ENCODE data around the gene KLHL21. TPM values are rescaled to one million over a fixed set of nuclear protein-coding genes. Genes with fewer than 3 reads are reported as not detected.
"Not testable (repeated sequence)": the region's sequence is repeated elsewhere in the genome, so short reads cannot be mapped to it uniquely, and the experiment has no call there.

The KLHL21 gene
- total RNA-seq, 1 donor from 2014 or later: 31.4 TPM

DNA sequence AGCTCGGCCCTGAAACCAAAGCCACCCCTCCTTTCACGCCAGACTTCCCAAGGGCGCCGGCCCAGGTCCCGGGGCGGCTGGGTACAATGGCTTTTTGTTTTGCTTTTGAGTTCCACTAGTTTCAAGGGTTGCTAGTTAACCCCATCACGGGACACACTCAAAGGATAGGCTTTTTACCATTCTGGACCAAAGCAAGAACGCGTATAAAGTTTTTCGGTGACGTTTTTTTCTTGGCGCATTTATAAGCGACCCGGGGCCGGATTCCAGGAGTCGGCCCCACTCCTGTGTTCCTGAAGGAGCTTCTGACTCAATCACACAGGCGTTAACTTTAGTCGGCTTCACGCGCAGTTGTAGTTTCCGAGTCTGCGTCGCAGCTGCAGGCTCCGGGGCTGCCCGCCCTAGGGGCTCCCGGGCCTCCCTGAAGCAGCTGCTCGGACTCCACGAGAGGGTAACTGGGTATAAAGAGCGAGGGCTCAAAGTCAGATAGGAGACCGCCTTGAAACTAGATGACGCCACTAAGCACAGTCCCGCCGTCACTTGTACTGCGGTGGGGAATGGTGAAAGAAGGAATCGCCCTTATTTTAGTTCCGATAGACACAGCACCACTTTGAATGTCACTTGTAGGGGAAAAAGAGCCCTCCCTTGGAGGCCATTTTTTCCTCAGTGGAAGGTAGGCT is 707 bp upstream of the KLHL21 start:
- intact Hi-C loops (cut with DNase I): no loop called here
- ATAC-seq (peak; percentile 59), DNase-seq (ENCODE audit: low spot score) (peak; percentile 81)

DNA sequence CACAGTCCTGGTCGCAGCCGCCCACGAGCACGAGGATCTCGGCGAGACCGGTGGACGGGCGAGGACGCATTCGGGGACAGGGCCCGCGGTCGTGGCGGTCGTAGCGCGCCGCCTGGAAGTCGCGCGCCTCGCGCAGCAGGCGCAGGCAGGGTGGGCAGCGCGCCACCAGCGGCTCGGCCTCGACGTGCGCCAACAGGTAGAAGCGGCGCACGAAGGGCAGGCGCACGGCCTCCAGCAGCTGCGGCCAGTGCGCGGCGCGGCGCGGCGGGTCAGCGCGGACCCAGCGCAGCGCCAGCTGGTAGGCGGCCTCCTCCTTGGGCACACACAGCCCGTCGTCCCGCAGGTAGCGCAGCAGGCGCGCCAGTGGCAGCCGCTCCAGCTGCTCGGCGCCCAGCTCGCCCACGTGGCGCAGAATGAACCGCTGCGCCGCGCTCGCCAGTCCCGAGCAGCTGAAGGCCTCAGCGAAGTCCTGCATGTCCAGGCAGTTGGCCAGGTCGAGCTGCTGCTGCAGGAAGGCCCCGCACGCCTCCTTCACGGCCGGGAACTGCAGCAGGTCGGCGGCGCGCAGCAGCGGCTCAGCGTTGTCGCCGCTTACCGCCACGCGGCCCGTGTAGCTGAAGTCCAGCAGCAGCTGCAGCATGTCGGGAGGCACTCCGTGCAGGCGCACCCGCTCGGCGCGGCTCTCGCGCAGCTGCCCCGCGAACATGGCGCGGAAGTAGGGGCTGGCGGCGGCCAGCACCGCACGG is 573 bp downstream of the KLHL21 start:
- peak; percentile 67 for DNase-seq (ENCODE audit: low spot score)
- intact Hi-C loops (cut with DNase I): no loop called here
- ATAC-seq: no peak

DNA sequence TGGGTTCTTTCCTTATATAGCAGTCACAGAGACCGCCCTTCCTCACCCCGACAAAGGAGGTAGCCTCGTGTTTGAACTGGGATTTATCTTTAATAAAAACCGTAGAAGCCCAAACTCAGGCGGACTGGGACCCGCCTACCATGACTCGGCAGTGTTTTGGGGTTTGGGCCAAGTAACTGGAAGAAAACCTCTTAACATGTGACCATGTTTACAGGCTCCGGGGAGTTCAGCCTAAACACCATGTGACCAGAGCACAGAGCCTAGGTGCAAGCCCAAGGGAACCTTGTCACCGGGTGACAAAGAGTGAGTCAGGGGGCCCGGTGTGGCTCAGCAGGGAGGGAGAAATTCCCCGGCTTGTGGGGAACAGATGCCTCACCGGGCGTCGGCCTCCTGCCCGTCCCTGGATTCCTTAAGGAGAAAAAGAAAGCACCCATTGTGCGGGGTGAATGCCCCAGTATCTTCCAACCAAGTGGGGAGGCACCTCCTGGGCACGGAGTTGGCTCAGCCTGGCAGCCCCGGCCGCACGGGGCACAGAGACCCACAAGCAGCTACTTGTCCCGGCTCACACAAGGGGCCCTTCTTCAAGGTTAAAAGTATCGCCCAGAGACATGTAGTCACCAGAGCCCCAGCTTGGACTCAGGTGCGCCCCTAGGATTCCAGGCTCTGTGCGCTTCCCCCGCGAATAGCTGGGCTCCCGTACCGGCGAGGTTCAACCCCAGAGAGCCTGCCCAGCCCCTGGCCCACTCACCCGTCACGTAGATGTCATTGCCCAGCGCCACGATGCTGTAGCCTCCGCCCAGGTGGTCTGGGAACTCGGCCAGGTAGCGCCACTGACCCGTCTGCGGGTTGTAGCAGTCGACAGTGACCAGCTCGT is 1.4 kb downstream of the KLHL21 start:
- ATAC-seq (peak; percentile 73), DNase-seq (ENCODE audit: low spot score) (peak; percentile 85)
- intact Hi-C loops (cut with DNase I): no loop called here

DNA sequence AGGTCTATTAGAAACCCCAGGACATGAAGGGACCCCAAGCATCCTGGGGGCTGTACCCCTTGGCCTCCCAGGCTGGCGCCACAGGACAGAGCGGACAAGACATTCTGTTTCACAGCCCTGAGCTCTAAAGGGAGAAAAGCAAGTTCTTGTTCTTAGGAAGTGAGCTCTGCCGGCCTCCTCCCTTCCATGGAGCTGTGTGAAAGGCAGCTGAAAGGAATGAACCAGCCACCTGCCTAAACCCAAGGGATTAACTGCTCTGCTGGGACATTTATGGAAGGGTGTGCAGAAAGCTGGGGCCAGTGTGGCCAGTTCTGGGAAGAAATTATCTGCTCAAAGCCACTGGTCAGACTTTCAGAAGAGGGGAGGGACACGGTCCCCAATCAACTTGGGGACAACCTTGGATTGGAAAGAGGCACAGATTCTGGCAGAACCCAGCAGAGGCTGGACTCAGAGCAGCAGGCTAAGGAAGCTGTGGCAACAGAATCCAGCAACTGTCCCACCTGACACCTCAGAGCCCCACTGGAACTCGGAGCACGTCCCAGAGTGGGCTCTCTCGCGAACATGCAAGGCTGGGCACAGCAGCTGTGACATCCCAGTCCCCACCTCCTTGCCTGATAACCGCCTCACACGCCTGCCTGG is 2.1 kb downstream of the KLHL21 start:
- DNase-seq (ENCODE audit: low spot score) (no peak), ATAC-seq (no peak)
- intact Hi-C loops (cut with DNase I): no loop called here

DNA sequence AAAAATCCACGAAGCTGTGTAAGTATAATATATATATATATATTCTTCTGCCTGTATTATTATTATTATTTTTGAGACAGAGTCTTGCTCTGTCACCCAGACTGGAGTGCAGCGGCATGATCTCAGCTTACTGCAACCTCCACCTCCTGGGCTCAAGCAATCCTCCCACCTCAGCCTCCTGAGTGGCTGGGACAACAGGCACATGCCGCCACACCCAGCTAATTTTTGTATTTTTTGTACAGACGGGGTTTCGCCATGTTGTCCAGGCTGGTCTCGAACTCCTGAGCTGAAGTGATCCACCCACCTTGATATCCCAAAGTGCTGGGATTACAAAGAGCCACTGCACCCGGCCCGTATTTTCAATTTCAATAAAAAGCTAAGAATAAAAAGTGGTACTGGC is 2.7 kb downstream of the KLHL21 start:
- DNase-seq (ENCODE audit: low spot score); intact Hi-C loops (cut with DNase I); ATAC-seq: not testable (repeated sequence)

DNA sequence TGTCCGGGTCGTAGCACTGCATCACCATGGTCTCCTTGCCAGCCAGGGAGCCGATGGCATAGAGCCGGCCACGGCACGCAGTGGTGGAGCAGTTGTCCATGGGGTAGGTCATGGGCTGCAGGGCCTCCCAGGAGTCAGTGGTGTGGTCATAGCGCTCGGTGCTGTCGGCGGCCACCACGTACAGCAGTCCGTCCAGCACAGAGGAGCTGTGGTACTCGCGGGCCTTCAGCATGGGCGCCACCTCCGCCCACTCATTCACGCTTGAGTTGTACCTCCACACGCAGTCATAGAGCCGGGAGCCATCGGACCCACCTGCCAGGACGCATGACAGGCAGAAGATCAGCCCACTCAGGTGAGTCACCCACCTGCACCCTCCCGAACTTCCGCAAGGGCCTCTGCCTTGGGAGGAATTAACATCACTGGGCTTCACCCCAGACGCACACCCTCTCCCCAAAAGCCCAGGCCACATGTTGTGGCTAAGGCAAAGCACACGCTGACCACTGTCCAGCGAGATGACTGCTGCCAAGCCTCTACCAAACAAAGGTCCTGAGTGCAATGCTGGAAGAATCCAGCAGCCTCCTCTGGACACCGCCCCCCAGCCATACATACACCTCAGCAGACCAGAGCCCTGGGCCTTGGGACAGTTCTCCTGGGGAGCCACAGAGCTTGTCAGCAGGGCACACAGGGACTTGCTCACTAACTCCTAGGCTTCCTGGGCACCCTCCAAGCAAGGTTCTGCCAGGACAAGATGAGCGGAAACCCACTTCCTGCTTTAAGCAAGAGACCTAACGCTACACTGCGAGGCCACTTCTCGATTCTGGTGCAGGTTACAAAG is 3.3 kb downstream of the KLHL21 start:
- no peak for DNase-seq (ENCODE audit: low spot score)
- no peak for ATAC-seq
- intact Hi-C loops (cut with DNase I): no loop called here

DNA sequence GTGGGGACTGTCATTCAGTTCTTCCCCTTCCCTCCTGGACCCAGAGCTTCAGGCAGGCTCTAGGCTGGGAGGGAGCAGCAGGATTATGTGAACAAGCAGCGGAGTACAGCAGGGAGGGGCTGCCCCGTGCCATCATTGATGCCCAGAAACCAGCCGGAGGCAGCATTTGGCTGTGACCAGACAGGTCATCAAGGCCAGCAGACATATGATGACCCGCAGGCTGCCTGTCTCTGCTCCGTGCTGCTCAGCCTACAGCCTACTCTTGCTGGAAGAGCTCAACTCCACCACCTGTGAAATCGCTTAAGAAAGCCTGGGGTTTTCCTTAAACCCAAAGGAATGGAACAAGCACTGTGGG is 4.9 kb downstream of the KLHL21 start:
- intact Hi-C loops (cut with DNase I): no loop called here
- no peak for ATAC-seq

DNA sequence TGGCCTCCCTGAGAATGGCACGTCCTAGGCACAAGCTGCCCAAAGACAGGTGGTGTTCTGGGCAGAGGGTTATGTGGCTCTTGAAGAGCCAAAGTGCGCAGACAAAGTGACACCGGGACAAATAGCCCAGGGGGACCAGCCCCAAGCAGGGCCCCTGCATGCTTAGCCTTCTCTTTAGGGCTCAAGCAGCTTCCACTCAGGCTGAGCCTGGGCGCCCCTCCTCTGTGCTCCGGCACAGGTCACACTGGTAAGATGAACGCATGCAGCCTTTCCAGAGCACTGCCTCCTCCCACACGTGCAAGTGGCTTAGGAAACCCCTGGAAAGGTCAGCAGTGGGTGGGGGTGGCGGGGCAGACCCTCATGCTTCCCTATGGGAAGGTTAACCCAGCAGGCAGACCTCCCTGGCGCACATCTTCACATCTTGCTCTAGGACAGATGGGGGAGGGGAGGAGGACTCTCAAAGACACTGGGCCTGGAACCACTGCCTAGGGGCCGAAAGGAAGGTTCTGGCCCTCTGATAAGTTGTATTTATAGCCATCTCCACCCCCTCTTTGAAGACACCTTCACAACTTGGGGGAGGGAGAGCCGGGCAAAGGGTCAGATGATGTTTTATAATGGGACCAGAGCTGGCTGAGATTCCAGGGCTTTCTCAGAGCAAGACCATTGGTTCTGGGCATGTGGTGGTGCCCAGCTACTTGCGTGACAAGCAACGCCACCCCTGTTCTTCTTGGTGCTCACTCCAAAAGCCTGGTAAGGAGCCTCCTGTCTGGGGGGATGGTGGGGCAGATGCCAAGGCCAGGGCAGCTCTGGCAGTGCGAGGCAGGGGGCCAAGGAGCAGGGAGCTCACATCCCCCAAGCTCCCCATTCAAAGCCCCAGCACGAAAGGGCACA is 5.5 kb downstream of the KLHL21 start:
- DNase-seq (ENCODE audit: low spot score) (no peak), ATAC-seq (no peak)
- intact Hi-C loops (cut with DNase I): no loop called here

More for the DNA sequence above, 4.9 kb downstream of the KLHL21 start:
- DNase-seq (ENCODE audit: low spot score): no peak

DNA sequence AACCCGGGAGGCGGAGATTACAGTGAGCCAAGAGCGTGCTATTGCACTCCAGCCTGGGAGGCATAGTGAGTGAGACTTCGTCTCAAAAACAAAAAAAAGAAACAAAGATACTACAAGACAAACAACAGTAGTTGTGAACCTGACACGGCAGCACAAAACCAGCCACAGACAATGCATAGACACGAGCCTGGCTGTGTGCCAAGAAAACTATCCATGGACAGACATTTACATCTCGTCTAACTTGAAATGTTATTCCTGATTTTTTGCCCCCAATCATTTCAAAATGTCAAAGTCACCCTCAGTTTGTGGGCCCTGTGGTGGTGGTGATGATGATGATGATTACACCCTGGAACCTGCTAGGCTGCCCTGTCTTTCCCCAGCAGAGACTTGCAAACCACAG is 6.3 kb downstream of the KLHL21 start:
- no peak for DNase-seq (ENCODE audit: low spot score)
- intact Hi-C loops (cut with DNase I): no loop called here
- ATAC-seq: no peak

DNA sequence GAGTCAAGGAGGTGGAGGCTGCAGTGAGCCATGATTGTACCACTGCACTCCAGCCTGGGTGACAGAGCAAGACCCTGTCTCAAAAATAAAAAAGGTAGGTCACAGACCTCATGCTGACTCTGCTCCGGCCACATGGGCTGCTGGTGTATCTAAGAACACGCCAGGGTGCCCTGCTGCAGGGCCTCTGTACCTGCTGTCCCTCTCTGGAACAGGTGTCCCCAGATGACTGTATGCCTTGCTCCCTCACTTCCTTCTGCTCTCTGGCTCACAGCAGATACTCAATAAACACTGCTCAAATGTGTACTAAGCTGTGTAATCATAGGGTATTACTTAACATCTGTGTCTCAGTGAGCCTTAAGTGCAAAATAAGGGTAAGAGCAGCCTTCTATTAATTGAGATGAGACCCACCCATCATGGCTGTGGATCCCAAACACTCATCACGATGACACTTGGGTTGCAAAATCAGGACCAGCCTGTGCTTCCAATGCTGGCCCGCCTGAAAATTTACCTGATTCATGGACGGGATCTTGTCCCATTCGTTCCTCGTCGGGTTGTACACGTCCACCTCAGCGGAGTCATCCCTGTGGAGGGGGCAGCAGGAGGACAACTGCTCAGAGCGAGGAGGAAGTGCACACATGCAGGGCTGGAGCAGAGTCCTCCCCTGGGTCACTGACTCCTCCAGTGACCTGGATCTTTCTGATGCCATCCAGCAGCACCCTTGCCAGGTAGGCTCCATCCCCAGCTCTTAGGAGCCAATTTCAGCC is 7.5 kb downstream of the KLHL21 start:
- intact Hi-C loops (cut with DNase I): no loop called here
- DNase-seq (ENCODE audit: low spot score) (no peak), ATAC-seq (no peak)

DNA sequence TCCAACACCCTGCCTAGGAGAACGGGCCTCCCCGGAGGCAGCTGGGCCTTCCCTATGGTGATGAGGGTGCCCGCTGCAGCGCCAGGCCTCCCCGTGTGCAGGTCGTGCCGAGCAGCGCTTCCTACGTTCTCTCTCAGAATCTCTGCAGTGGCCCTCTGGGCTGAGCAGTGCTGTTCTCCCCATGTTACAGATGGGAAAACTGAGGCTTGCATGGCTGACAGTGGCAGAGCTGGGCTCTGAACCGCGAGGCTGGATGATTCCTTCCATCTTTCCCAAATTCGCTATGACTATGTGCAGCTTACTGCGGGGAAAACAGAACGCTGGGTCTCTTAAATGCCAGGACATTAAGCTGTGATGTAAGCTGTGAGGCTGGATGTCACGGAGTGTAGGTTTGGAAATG is 8.9 kb downstream of the KLHL21 start:
- no peak for DNase-seq (ENCODE audit: low spot score)
- intact Hi-C loops (cut with DNase I): no loop called here
- ATAC-seq: no peak

DNA sequence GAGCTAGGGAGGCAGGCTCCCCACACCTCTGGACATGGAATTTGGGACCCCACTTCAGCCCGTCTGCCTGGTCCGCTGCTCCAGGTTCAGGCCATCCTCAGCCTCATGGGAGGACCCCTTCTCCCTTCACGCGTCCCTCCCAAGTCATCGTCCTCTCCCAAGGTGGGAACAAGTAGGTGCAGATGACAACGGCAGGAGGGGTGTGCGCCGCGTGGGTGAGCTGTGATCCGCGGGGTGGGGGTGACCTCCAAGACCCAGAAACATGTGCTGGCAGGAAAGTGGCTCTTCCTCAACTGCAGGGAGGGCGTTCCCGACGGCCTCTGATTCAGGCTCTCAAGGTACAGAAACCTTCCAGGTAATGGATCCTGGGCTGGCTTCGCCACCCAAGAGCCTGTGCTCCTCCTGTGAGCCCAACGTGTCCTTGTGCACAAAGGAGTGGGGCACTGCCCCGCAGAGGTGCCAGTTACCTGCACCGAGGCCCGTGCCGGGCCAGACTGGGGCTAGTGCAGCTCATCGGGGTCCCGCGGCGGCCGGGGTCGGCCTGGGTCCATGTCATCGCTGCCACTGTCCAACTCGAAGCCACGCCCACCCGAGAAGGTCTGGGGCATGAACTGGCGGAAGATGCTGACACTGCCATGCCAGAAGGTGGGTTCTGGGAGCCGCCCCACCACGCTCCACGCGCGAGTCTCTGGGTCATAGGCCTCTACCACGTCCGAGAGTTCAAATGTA is 9.6 kb downstream of the KLHL21 start:
- DNase-seq (ENCODE audit: low spot score) (no peak), ATAC-seq (no peak)
- intact Hi-C loops (cut with DNase I): no loop called here

DNA sequence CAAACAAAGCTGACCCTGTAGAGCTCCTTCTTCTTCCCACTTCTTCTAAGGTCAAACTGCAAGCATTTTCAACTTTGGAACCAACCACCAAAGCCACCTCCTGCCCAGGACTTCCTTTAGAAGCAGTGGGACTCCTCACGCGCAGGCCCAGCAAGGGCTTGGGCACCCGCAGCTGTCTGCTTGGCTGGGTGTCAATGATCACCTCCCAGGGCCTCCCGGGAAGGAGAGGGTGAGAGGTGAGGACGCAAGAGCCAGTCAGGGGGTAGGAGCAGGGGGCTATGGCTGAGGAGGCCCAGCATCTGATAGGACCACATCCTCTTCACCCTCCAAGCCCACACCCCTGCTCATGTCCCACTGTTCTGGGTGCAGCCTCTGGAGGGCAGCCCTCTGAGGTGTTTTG is 10.2 kb downstream of the KLHL21 start:
- DNase-seq (ENCODE audit: low spot score): no peak
- intact Hi-C loops (cut with DNase I): no loop called here
- no peak for ATAC-seq

DNA sequence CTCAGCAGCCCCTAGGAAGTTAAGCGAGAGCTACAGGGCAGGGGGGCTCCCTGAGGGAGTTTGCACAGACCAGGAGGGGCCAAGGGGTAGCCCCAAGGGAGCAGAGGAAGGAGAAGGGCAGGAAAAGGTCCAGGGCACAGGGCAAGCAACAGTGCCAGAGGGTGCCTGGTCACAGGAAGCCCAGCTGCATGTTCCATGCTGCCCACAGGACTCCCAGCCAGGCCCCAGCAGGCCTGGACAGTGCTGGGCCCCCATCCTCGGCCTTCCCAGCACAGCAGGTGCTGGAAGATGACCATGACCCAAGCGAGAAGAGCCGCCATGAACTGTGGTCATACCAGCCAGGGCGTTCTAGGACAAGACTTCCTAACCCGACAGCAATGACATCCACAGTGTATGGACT is 11.0 kb downstream of the KLHL21 start:
- DNase-seq (ENCODE audit: low spot score): no peak
- no peak for ATAC-seq
- intact Hi-C loops (cut with DNase I): no loop called here

DNA sequence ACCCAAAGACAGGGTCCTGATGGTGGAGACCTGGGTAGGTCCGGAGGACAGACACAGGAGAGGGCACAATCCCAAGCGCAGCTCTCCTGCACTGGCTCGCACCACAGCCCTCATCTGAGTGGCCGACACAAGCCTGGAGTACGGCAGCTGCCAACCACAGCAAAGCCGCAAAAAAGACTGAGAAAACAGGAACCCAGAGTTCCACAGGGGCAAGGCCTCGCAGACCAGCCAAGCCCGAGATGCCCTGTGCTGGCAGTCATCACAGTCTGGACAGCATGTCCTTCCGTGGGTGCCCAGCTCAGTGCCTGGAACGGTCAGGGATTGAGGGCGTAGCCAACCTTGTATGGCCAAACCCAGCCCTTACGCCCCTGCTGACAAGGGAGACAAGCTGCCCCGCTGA is 11.4 kb downstream of the KLHL21 start:
- DNase-seq (ENCODE audit: low spot score) (no peak), ATAC-seq (peak; percentile 13)
- intact Hi-C loops (cut with DNase I): no loop called here

DNA sequence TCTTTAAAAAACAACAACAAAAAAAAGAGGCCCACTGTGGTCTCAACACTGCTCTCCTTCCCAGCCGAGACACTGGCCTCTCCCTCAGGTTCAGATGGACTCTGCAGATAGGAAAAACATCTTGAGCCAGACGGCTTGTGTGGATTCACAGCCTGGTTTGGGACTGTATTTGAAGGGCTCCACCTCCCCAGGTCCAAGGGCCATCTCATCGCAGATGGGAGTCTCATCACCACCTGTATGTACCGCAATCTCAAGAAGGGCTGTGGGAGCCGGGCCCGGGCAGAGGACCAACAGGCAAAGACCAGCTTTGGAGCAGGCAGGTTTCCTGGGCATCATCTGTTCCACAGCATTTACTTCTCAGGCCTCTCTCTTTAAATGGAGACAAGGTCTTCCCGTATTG is 12.6 kb downstream of the KLHL21 start:
- DNase-seq (ENCODE audit: low spot score) (no peak), ATAC-seq (no peak)
- intact Hi-C loops (cut with DNase I): no loop called here

Measured in sciatic nerve (tissue), 2 donors.